Amygdala (tissue), 56 donors: ENCODE data around the gene OGDH.
"Not testable (repeated sequence)": the region's sequence is repeated elsewhere in the genome, so short reads cannot be mapped to it uniquely, and the experiment has no call there.

Experiments
- DNase-seq, 56 donors: peaks; one replicate each; lab custom pipeline; 2025; lab: John Stamatoyannopoulos, UW

OGDH gene

DNA sequence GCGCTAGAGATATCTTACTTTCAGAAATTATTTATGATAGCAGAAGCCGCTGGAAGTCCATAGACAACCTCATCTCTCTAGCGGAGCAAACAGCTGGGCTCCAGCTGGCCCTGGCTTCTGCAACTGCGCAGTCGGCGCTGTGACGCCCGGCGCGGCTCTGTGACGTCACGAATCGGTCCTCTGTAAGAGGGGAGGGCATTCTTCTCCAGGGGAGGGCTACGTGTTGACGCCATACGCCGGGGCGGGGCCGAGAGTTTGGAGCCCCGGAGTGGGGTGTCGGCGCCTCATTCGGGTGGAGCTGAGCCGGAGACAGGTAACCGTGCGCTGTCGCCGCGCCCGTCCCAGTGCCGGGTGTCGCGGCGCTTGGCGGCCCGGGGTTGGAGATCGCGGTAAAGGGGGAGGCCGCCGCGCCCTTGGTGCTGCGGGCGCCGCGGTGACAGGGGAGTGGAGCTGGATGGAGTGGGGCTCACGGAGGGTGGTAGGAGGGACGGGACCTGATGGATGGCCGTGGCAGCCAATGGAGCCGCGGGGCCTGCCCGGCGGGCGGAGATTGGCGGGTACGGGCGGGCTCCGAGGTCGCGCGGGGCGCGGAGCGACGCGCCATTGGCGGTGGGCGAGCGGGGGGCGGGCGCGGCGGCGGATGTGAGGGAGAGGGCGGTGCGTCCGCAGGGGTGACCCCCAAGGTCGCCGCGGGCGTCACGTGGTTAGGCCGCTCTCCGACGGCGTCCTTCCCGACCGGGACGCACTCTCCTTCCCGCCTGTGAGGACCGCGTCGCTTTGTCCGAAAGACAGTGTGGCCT, at the start of gene OGDH:
Gene OGDH (plus strand): TSS at position 287 of the 800 bp plus-strand sequence. CDS start 17,717 bp downstream, outside the sequence.
- peak; percentile 81 to 100 (median 98) for DNase-seq

DNA sequence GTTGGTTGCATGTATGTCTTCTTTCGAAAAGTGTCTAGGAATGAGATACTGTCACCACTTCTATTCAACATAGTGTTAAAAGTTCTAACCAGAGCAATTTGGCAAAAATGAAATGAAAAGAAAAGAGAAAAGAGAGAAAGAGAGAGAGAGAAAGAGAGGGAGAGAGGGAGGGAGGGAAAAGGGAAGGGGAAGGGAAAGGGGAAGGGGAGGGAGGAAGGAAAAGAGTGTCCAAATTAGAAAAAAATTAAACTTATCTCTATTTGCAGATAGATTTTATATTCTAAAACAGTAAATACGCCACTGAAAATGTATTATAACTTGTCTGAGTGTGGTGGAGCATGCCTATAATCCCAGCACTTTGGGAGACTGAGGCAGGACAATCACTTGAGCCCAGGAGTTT, 48.9 kb upstream of the OGDH start:
- DNase-seq, result no peak

- no peak for DNase-seq
These were observed 46.9 kb upstream of the OGDH start for GRCh38 chr7:44559485-44559884.

DNA sequence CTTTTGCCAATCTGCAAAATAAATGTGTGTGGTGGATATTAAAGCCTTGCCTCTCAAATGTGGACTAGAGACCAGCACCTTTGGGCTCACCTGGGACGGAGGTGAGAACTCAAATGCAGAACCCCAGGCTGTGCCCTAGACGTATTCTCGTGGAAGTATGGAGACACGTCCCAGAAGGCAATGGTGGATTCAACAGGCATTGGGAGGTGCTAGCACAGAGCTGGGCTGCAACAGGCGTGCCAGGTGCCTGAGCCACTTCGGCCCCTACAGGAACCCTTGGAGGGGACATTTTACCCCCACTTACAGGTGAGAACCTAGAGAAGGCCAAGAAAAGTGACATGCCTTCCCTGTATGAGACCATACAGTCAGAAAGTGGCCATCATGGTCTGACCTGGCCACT, 44.9 kb upstream of the OGDH start:
- no peak for DNase-seq

GRCh38 chr7:44561962-44562621, 44.3 kb upstream of the OGDH start:
- DNase-seq, result no peak

- not testable (repeated sequence) for DNase-seq
These were observed 43.8 kb upstream of the OGDH start for GRCh38 chr7:44562622-44562962.

- DNase-seq, result no peak
These were observed 43.2 kb upstream of the OGDH start for GRCh38 chr7:44563171-44563679.

DNA sequence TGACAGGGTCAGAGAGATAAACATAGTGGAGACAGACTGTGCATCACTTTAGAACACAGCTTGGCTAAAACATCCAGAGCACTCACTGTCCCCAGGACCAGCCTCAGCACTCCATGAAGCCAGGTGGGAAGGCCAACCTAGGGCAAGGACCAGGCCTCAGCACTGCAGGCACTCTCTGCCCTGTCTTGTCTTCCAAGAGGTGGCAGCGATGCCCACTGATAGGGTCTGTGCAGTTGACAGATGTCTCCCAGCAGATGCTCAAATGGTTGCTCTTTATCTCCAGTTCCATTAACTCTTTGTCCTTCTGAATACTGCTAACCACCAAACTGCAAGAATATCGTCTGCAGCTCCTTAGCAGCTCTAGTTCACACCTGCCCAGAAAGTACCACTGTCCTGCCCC, 41.8 kb upstream of the OGDH start:
- no peak for DNase-seq

DNA sequence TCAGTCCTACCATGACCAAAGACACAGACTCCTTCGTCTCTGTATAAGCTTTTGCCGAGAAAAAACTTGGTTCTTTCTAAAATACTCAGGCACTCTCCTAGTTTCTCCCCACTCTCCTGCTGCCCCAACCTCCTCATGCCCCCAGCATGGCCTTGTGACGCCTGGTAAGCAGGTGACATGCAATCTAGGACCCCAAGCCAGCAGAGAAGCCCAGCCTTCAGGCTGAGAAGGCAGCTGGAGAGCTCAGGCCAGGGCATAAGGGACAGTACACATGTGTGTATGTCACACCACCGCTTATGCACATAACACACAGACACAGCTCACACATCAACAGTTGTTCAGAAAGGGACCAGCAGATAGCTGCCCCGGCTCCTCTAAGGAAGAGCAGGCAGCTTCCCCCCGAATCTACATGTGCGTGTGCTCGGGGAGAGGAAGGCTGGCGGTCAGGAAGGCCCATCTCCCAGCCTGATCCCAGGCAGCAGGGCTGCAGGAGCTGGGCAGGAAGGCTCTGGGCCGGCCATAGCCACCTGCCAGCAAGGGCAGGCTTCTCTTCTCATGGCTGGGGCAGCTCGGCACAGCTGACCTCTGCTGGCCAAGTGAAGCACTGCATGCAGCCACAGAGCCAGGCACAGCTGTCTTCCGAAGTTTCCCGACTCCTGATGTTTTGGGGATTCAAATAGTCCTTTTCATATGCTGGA, 41.2 kb upstream of the OGDH start:
- peak in 48 of 56 donors; percentile 6 to 75 (median 34) for DNase-seq

GRCh38 chr7:44565795-44566559, 40.5 kb upstream of the OGDH start:
- no peak for DNase-seq

- no peak for DNase-seq
These were observed 39.7 kb upstream of the OGDH start for GRCh38 chr7:44566680-44567079.

DNA sequence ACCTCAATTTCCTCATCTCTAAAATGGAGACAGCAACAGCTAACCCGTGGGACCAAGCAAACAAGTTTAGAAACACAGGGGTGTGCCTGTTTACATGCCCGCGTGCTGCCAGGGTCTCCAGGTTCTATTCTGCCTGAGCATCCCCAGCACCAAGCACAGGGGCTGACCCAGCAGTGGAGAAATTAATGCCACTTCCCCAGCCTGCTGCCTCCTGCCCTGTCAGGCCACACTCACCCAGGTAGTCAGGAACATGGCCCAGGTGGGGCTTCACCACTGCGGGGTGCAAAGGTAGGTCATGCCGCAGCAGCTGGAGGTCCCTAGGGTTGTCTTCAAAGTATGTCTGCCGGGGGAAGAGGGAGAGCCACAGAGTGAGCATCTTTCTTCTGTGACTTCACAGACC, 38.5 kb upstream of the OGDH start:
- DNase-seq, result no peak

DNA sequence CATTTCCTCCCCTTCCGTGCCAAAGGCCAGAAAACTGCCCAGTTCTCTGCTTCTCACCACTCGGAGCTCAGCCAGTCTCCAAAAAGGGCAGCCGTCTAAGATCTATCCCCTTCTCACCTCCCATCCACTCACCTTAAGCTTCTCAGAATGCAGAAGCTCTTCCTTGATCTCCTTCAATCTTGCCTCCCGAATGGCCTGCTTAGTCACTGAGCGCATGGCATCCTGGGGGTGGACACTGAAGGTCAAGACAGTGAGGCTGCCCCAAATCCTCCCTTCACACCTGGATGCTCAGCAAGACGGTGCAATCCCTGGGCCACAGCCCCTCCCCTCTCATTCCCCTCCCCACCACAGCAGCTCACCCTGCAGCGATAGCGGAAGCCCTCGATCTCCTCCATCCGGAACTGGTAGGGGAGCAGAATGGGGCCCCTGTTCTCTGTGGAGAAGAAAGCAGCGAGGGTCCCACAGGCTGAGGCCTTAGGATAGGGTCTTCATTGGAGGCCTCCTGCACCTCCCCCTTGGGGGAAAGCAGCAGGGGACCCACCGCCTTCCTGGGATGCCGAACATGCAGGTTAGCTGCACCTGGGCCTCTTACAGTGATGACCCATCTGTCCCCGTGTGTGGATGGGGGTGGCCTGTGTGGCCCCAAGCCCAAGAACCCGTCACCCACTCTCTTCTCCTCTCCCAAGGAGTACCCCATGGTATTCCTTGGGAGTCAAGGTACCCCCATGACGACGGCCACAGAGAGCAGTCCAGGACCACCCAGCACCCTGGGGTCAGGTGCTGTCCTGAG, 37.5 kb upstream of the OGDH start:
- no peak for DNase-seq

GRCh38 chr7:44569959-44570358, 36.5 kb upstream of the OGDH start:
- no peak for DNase-seq

DNA sequence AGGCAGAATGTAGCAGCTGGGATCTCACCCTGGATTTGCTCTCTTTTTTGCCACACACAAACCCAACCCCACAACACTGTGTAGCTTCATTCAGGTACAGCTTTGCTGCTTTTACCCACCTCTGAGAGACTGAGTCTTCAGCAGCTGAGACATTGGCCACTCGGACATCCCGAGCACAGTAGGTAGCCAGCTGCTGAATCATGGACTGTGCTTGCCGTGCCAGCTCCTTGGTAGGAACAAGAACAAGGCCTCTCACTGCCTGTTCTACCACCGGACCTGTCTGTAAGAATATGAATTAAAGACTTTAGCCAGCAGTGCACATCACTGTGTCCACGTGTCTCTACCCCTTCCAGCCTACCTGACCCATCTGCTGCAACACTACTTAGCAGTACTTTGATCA, 33.7 kb upstream of the OGDH start:
- no peak for DNase-seq

DNA sequence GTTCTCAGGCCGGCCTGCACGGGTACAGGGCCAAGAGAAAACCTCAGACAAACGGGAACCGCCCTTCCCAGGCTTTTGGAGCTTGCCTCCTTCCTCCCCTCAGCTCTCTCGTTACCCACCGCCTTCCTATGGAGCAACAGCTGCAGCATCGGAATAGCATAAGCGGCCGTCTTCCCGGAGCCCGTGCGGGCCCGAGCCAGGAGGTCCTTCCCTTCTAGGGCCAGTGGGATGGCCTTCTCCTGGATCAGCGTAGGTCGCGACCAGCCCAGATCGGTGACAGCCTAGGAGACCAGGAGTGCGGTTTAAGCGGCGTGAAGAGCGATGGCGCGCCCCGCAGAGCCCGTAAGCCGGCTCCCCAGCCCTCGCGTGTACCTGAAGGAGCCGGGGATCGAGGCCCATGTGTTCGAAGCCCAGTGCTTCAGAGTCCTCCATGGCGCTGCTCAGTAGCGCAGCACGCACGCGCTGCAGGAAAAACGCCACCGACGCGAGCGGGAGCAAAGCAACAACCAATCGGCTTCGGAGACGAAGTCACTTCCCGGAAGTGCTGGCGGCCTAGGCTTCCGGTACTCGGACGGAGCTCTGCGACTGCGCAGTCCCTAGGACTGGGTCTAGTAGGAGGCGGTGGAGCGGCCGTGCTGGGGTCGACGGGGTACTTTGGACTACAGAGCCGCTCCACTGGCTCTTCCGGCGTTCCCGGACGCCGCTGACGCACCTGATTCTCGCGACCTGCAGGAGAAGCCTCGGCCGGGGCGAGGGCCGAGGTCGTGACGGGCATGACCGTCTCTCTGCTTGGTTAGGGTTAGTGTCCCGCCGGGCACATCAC, 32.8 kb upstream of the OGDH start, which contains the start of gene DDX56:
Gene DDX56 (minus strand): TSS at position 445 of the 823 bp plus-strand sequence. CDS start 13 bp downstream, at position 432.
- DNase-seq, result peak; percentile 64 to 97 (median 91)

DNA sequence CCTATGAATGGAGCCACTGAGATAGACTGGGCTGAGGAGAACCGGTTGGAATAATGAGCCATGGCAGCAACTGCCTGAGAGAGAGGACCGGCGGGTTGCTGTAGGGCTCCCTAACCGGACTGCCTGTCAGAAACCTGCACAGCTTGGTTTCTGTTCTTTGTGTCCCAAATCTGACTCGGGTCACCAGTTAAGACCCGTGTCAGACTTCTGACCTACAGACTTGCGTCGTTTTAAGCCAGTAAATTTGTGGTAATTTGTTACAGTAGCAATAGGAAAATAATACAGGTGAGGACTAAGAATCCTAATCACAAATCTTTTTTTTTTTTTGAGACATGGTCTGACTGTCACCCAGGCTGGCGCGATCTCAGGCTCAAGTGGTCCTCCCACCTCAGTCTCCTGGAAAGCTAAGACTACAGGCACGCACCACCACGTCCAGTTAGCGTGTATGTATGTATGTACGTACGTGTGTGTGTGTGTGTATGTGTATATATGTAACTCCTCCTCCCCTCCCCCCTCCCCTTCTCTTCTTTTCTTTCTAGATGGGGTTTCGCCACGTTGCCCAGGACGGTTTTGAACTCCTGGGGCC, 32.0 kb upstream of the OGDH start:
- no peak for DNase-seq

- no peak for DNase-seq
These were observed 31.4 kb upstream of the OGDH start for GRCh38 chr7:44575054-44575453.
